Activated CD4-positive, alpha-beta T cell treated with anti-CD3 and anti-CD28 coated beads, Interleukin-10, Interleukin-2, amounts not matched to agents 100 ng/mL and 50 ng/mL, durations not matched to agents 16 hours and 8 hours (primary cell): Measurements from ENCODE around the gene APOL6.
A peak's percentile ranks its signal among the peaks of the same experiment; 100 is the strongest.
"Not testable (repeated sequence)": the region's sequence is repeated elsewhere in the genome, so short reads cannot be mapped to it uniquely, and the experiment has no call there.

Experiments
- DNase-seq: peaks from one replicate; pipeline ENCODE4 v3.0.0-alpha.2; 2020

Gene APOL6

DNA sequence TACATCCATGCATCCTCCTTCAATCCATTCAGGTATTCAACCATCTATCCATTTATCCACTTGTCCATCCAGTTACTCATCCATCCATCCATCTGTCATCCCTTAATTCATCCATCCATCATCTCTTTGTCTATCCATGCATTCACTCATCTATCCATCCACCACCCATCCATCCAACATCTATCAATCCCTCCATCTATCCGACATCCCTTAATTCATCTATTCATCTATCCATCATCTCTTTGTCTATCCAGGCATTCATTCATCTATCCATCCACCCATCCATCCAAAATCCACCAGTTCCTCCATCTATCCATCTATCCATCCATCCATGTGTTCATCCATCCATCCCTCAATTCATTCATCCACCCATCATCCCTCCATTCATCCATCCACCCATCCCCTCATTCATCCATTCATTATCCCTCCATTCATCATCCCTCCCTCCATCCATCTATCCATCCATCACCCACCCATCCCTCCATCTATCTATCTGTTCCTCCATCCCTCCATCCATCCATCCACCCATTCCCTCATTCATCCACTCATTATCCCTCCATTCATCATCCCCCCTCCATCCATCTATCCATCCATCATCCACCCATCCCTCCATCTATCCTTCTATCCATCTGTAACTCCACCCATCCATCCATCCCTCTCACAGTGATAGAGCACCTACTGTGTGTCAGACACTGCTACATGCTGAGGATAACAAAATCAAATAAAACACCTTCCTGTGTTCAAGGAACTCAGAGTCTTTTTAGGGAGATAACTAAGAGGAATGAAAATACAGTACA, 29.6 kb upstream of the APOL6 start:
- no peak for DNase-seq

DNA sequence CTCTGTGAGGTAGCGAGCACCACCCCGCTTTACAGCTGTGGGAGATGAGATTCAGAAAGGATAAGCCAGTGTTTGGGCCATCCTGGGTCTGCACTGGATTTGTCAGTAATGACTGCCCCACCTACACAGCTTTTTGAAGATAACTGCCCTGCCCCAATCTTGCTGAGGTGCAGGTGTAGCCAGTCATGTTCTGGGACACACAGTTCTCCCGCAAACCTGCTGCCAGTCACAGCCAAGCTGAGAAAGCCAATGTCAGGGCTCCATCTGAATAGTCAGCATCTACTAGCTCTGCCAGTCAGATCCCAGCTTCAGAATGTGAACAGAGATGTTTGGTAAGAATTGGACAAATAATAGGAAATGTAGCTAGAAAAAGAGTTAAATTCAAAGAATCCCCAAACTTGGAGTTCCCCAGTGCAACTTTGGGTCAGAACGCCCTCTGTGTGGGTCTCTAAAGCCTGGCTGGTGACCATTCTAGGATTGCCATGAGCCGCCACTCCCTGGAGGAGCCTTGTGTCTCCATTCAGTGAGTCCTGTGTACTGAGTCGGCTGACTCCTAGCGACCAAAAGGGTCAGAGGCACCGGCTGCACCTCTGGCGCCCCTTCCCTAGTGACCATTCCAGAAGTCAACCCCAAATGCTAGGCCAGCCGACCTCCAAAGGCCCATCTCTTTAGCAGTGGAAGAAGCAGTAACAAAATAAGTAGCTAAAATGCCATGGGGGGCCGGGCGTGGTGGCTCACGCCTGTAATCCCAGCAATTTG, 28.7 kb upstream of the APOL6 start:
- DNase-seq: no peak

- DNase-seq: no peak
Measured at GRCh38 chr22:35620624-35621251, 27.5 kb upstream of the APOL6 start.

DNA sequence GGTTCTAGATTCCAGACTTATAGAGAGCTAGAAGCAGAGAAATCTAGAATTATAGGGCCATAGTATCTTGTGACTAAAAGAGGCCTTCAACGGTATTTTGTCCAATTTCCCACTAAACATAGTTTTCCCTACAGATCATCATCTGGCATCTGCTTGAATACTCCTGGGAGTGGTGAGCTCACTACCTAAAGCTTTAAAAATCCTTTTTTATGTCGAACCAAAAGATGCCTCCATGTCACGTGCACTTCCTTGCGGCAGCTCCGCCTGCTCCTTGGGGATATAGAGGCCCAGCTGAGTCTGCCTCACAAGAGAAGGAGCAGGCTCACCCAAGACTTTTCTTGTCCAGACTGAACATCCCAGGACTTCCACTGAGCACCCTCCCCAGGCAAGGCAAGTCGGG, 26.8 kb upstream of the APOL6 start:
- no peak for DNase-seq

DNA sequence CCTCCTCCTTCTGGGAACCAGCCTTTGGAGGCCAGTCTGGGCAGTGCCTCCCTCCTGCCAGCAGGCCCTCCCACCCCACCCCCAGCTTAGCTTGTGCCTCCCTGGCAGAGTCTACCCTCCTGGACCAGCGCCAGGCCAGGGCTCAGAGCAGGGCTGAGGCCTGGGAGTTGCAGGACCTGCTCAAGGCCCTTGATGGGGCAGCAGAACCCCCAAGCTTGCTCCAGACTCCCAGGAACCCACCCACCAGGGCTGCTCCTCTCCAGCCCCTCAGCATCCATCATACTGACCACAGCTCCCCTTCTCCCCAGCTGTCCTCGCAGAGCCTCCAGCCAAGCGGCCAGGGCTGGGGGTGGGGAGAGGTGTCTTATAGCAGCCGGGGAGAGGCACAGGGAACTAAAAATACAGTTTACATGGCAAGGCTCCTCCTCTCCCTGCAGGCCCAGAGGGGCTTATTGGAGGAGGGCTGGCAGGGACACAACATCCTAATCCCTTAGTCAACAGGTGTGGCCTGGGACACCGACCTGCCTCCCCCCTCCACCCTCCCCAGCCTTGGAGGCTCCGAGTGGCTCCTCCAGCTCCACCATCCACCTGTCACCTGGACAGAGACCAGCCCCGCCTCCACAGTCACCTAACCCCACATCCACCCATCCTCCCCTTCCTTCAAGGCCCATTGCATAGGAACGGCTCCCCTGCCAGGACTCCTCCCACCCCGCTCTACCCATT, 25.9 kb upstream of the APOL6 start:
- no peak for DNase-seq

- not testable (repeated sequence) for DNase-seq
Measured at GRCh38 chr22:35623885-35624284, 24.4 kb upstream of the APOL6 start.

- DNase-seq: no peak
Measured at GRCh38 chr22:35624547-35624946, 23.7 kb upstream of the APOL6 start.

- no peak for DNase-seq
Measured at GRCh38 chr22:35625763-35626432, 22.3 kb upstream of the APOL6 start.

DNA sequence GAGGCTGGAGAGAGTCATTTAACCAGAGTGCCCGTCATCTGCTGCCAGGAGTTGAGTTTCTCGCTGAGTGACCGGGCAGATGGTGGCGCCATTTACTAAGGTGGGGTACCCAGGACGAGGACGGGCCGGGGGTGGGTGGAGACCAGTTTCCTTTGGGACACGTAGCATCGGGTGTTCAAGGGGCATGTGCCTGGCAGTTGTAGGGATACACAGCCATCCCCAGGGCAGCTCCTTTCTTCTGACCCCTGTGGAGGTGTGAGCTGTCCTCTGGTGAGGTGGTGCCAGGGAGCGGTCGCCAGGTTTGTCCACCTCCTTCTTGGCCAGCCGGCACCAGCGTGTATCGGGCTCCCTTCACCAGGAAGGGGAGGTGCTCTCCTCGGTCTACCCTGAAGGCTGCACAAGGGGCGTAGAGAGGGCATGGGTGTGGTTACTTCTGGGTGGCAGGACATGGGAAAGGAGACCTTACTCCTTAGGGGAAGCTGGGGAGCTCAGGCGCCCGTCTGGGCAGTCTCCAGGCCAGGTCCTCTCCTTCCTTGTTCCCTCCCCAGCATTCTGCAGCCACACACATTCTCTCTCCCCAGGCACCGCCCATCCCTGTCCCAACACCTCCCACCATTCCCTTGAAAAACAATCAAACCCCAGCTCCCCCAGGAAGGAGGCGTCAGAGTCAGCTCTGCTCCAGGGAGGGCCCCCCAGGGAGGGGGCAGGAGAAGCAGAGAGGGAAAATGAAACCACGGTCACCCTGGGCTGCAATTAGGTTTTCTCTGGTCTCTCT, 20.8 kb upstream of the APOL6 start:
- DNase-seq: peak; percentile 69

GRCh38 chr22:35628732-35629131, 19.5 kb upstream of the APOL6 start:
- DNase-seq: no peak

GRCh38 chr22:35629406-35630216, 18.6 kb upstream of the APOL6 start:
- DNase-seq: peak; percentile 93

- no peak for DNase-seq
Measured at GRCh38 chr22:35630387-35630793, 17.9 kb upstream of the APOL6 start.

GRCh38 chr22:35630891-35631290, 17.4 kb upstream of the APOL6 start:
- no peak for DNase-seq

DNA sequence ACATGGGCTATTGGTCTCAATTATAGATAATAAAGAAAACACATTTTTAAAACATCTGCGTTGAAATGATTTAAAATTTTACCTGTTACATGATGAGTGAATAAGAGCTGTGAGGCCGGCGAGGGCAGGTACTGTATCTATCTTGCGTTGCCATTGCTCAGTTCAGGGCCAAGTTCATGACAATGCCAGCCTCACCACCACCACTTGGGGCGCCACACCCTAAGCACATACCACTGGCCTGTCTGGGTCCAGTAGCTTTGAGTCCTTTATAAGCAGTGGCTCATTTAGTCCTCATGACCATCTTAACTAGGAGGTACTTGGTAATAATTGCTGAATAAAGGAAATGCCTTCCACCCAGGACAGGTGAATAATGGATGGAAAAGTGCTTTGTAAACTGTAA, 16.6 kb upstream of the APOL6 start:
- DNase-seq: peak; percentile 35

- DNase-seq: no peak
Measured at GRCh38 chr22:35632935-35633334, 15.3 kb upstream of the APOL6 start.

GRCh38 chr22:35633520-35633919, 14.7 kb upstream of the APOL6 start:
- DNase-seq: no peak

DNA sequence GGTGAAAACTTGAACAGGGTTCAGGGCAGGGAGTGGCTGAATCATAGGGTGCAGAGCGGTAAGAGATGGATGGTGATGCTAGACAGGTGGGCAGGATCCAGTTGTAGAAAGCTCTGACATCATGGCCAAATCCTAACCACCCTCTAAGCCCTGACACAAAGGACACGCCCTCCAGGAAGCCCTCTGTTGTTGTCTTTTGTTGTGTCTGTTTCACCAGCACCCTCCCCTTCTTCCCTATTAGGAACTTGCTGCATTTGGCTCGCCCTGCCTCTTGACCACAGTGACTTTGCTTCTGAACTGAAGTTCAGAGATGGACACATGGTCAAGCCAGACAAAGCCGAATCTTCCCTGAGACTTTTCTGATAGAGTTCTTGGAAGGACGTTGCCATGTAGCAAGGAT, 14.2 kb upstream of the APOL6 start:
- no peak for DNase-seq

GRCh38 chr22:35634943-35635540, 13.2 kb upstream of the APOL6 start:
- no peak for DNase-seq

DNA sequence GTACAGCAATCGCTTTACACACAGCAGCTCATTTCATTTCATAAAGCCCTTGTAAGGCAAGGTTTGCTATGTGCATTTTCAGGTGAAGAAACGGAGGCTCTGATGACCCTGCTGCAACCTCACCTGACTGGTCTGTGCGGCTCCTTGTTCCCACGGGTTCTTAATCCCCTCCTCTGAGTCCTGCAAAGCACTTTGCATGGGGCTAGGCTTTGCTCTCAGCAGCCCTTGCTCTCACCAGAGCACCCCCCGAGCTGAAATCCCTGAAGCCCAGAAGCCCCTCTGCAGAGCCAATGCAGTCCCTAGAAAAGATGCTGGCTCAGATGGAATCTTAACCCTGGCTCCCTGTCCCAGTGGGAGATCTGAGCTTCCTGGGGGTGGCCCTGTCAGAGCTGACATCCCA, 11.0 kb upstream of the APOL6 start:
- DNase-seq: no peak

DNA sequence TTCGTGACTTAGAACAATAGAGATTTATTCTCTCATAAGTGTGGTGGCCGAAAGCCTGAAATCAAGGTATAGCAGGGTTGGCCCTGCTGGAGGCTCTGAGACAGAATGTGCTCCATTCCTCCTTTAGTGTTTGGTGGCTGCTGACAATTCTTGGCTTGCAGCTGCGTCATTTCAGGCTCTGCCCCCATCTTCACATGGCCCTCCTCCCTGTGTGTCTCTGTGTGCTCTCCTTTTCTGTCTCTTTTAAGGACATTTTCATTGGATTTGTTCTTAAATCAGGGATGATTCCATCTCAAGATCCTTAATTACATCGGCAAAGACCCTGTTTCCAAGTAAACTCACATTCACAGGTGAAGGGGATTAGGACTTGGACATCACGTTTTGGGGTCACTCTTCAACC, 10.2 kb upstream of the APOL6 start:
- DNase-seq: no peak

DNA sequence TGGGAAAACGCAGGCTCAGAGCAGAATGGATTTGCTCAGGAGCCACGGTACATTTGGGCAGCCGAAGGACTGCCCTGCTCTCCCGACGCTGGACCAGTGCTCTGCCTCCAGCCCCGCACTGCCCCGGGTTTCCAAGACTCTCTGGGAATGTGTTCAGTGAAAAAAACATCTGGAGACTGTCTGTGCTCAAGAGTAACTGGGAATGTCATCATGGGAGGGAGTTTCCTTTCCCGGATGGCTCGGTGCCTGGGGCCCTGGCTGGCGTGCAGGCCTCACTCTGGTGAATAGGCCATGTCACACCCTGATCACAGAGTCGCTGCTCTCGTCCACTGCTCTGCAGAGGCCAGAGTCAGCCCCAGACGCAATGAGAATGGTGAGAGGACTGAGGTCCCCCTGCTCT, 9.8 kb upstream of the APOL6 start:
- DNase-seq: no peak
